SK-N-SH treated with all-trans-retinoic acid at 6 μM for 48 hours (cell line): Measurements from ENCODE around the gene PTPRT.
"Not testable (repeated sequence)": the region's sequence is repeated elsewhere in the genome, so short reads cannot be mapped to it uniquely, and the experiment has no call there.

Experiments
- ATAC-seq: fragments of 200-7000 bp; cut with Tn5 transposase; 3 replicates; pipeline ENCODE4 v1.9.1; 2020; ENCODE audit warnings: mild to moderate bottlenecking, moderate library complexity
- ARNTL ChIP-seq: fragments of 450-650 bp; formaldehyde crosslinking; IDR thresholded peaks from 2 replicates; pipeline ENCODE4 v1.5.0; 2020; ENCODE audit warnings: low read depth, mild to moderate bottlenecking, moderate library complexity, borderline replicate concordance
- BACH2 ChIP-seq: fragments of 250-450 bp; sonication (Bioruptor Pico); IDR thresholded peaks from 2 replicates; pipeline ENCODE4 v1.9.0; 2021; ENCODE audit warnings: mild to moderate bottlenecking, borderline replicate concordance
- CSDC2 ChIP-seq: fragments of 250-450 bp; sonication (Bioruptor Pico); IDR thresholded peaks from 2 replicates; pipeline ENCODE4 v1.5.0; 2020; ENCODE audit warnings: mild to moderate bottlenecking, moderate library complexity
- ESRRG ChIP-seq: fragments of 250-450 bp; sonication (Bioruptor Pico); IDR thresholded peaks from 2 replicates; pipeline ENCODE4 v1.6.1; 2021; ENCODE audit warnings: mild to moderate bottlenecking
- GLIS3 ChIP-seq: fragments of 250-450 bp; sonication (Bioruptor Pico); IDR thresholded peaks from 2 replicates; pipeline ENCODE4 v1.5.0; 2020; ENCODE audit warnings: mild to moderate bottlenecking, moderate library complexity
- ISL1 ChIP-seq: fragments of 250-450 bp; sonication (Bioruptor Pico); IDR thresholded peaks from 2 replicates; pipeline ENCODE4 v2.1.2; 2022; ENCODE audit warnings: mild to moderate bottlenecking, moderate library complexity
- OSR1 ChIP-seq: fragments of 250-450 bp; sonication (Bioruptor Pico); IDR thresholded peaks from 2 replicates; pipeline ENCODE4 v1.8.0; 2022; ENCODE audit warnings: moderate library complexity, mild to moderate bottlenecking, inconsistent platforms
- PPARA ChIP-seq: fragments of 250-450 bp; sonication (Bioruptor Pico); IDR thresholded peaks from 2 replicates; pipeline ENCODE4 v1.5.0; 2020; ENCODE audit warnings: mild to moderate bottlenecking, borderline replicate concordance
- RARB ChIP-seq: fragments of 250-450 bp; sonication (Bioruptor Pico); IDR thresholded peaks from 2 replicates; pipeline ENCODE4 v1.8.0; 2021; ENCODE audit warnings: mild to moderate bottlenecking, moderate library complexity
- SNAI2 ChIP-seq: fragments of 250-450 bp; sonication (Bioruptor Pico); IDR thresholded peaks from 2 replicates; pipeline ENCODE4 v1.5.0; 2020; ENCODE audit warnings: mild to moderate bottlenecking, moderate library complexity
- TCF4 ChIP-seq: fragments of 250-450 bp; sonication (Bioruptor Pico); IDR thresholded peaks from 2 replicates; pipeline ENCODE4 v1.8.0; 2021; ENCODE audit warnings: mild to moderate bottlenecking, moderate library complexity, borderline replicate concordance
- TOX ChIP-seq: fragments of 250-450 bp; sonication (Bioruptor Pico); IDR thresholded peaks from 2 replicates; pipeline ENCODE4 v1.8.0; 2021; ENCODE audit warnings: mild to moderate bottlenecking, moderate library complexity, borderline replicate concordance
- ZC3H10 ChIP-seq: fragments of 250-450 bp; sonication (Bioruptor Pico); IDR thresholded peaks from 2 replicates; pipeline ENCODE4 v1.5.1; 2021; ENCODE audit warnings: mild to moderate bottlenecking, moderate library complexity
- ZFP3 ChIP-seq: fragments of 250-450 bp; sonication (Bioruptor Pico); IDR thresholded peaks from 2 replicates; pipeline ENCODE4 v1.5.0; 2020; ENCODE audit warnings: mild to moderate bottlenecking, moderate library complexity
- ZFP30 ChIP-seq: fragments of 450-650 bp; formaldehyde crosslinking; IDR thresholded peaks from 2 replicates; pipeline ENCODE4 v1.5.0; 2022; ENCODE audit warnings: mild to moderate bottlenecking, moderate library complexity
- ZNF565 ChIP-seq: fragments of 450-650 bp; formaldehyde crosslinking; conservative IDR thresholded peaks from 2 replicates; pipeline ENCODE4 v1.5.0; 2020; ENCODE audit warnings: low read depth, mild to moderate bottlenecking, moderate library complexity
- ZNF8 ChIP-seq: fragments of 450-650 bp; formaldehyde crosslinking; IDR thresholded peaks from 2 replicates; pipeline ENCODE4 v1.5.0; 2020; ENCODE audit warnings: mild to moderate bottlenecking, moderate library complexity
- TF ChIP-seq, protein P1 (sequence below): fragments of 250-450 bp; sonication (Bioruptor Pico); IDR thresholded peaks from 2 replicates; pipeline ENCODE4 v1.5.1; 2021; ENCODE audit warnings: mild to moderate bottlenecking, moderate library complexity
- TF ChIP-seq, protein P2 (sequence below): fragments of 250-450 bp; sonication (Bioruptor Pico); IDR thresholded peaks from 2 replicates; pipeline ENCODE4 v1.5.1; 2020; ENCODE audit warnings: low read depth, mild to moderate bottlenecking, moderate library complexity
- TF ChIP-seq, protein P3 (sequence below): fragments of 250-450 bp; sonication (Bioruptor Pico); IDR thresholded peaks from 2 replicates; pipeline ENCODE4 v1.5.0; 2020; ENCODE audit warnings: mild to moderate bottlenecking, moderate library complexity
- TF ChIP-seq, protein P4 (sequence below): fragments of 250-450 bp; sonication (Bioruptor Pico); IDR thresholded peaks from 2 replicates; pipeline ENCODE4 v1.8.0; 2021; ENCODE audit warnings: low read depth, mild to moderate bottlenecking, moderate library complexity, borderline replicate concordance

The PTPRT gene

DNA sequence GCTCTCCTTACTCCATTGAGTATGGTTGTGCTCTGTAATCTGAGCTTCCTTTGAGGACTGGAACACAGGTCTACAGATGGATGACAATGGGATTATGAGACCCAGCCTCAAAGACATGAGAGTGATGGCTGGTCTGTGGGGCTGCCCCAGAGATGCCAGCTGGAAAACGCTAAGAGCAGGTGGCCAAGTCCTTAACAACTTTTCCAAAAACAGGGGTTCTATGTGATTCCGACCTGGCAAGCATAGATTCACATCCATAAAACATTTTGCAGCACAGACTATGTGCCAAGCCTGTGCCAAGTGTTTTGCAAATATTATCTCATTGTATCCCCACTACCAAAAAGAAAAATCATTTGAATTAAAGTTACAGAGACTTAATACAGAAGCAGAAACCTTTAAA, 270.4 kb downstream of the PTPRT start:
- ATAC-seq = no peak
- TF ChIP-seq ESRRG (CRISPR knock-in tag) = no peak
- TF ChIP-seq RARB (CRISPR knock-in tag) = no peak
- no peak for TF ChIP-seq CSDC2 (CRISPR knock-in tag)
- TF ChIP-seq, protein P1, sequence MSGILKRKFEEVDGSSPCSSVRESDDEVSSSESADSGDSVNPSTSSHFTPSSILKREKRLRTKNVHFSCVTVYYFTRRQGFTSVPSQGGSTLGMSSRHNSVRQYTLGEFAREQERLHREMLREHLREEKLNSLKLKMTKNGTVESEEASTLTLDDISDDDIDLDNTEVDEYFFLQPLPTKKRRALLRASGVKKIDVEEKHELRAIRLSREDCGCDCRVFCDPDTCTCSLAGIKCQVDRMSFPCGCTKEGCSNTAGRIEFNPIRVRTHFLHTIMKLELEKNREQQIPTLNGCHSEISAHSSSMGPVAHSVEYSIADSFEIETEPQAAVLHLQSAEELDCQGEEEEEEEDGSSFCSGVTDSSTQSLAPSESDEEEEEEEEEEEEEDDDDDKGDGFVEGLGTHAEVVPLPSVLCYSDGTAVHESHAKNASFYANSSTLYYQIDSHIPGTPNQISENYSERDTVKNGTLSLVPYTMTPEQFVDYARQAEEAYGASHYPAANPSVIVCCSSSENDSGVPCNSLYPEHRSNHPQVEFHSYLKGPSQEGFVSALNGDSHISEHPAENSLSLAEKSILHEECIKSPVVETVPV = no peak

DNA sequence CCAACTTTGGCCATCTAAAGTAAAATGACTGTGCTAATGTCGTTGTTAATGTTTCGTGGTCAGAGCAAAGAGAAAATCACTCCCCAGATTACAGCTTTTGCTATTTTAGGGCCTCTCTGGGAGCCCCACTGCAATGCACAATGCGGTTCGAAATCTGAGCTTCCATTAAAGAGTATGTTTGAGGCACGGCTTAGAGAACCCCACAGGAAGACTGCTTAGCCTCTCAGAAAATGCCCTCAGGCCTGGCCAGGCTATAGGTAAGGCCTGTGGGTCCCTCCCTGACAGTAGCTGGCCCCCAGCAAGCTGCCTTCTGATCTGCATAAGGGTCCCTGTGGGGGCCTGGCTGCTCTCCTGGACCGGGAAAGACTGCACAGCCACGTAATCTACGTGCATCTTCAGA, 274.6 kb downstream of the PTPRT start:
- ATAC-seq = no peak

DNA sequence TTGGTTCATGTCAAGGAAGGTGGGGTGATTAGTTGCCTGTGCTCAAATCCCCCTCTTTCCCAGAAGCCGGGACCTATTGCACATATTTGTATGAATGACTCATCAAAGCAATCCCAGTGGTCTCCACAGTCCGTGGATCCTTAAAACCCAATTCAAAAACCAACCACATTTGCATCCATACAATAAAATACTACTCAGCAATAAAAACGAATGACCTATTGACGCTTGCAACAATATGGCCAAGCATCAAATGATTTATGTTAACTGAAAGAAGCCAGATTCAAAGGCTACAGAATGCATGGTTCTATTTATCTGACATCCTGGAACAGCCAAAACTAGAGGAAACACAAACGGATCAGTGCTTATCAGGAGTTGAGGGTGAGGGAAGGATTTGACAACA, 275.4 kb downstream of the PTPRT start:
- TF ChIP-seq, protein P2, sequence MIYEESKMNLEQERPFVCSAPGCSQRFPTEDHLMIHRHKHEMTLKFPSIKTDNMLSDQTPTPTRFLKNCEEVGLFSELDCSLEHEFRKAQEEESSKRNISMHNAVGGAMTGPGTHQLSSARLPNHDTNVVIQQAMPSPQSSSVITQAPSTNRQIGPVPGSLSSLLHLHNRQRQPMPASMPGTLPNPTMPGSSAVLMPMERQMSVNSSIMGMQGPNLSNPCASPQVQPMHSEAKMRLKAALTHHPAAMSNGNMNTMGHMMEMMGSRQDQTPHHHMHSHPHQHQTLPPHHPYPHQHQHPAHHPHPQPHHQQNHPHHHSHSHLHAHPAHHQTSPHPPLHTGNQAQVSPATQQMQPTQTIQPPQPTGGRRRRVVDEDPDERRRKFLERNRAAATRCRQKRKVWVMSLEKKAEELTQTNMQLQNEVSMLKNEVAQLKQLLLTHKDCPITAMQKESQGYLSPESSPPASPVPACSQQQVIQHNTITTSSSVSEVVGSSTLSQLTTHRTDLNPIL (CRISPR knock-in tag) = no peak
- TF ChIP-seq BACH2 (CRISPR knock-in tag) (no peak), OSR1 (CRISPR knock-in tag) (no peak), RARB (CRISPR knock-in tag) (no peak), ISL1 (CRISPR knock-in tag) (no peak), CSDC2 (CRISPR knock-in tag) (no peak), TOX (CRISPR knock-in tag) (no peak), SNAI2 (CRISPR knock-in tag) (no peak), ZC3H10 (no peak), ZFP3 (CRISPR knock-in tag) (no peak), TCF4 (no peak), ZFP30 (no peak)
- TF ChIP-seq, protein P3, sequence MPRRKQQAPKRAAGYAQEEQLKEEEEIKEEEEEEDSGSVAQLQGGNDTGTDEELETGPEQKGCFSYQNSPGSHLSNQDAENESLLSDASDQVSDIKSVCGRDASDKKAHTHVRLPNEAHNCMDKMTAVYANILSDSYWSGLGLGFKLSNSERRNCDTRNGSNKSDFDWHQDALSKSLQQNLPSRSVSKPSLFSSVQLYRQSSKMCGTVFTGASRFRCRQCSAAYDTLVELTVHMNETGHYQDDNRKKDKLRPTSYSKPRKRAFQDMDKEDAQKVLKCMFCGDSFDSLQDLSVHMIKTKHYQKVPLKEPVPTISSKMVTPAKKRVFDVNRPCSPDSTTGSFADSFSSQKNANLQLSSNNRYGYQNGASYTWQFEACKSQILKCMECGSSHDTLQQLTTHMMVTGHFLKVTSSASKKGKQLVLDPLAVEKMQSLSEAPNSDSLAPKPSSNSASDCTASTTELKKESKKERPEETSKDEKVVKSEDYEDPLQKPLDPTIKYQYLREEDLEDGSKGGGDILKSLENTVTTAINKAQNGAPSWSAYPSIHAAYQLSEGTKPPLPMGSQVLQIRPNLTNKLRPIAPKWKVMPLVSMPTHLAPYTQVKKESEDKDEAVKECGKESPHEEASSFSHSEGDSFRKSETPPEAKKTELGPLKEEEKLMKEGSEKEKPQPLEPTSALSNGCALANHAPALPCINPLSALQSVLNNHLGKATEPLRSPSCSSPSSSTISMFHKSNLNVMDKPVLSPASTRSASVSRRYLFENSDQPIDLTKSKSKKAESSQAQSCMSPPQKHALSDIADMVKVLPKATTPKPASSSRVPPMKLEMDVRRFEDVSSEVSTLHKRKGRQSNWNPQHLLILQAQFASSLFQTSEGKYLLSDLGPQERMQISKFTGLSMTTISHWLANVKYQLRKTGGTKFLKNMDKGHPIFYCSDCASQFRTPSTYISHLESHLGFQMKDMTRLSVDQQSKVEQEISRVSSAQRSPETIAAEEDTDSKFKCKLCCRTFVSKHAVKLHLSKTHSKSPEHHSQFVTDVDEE (CRISPR knock-in tag) = no peak
- ATAC-seq = no peak

More for the DNA sequence above, 274.6 kb downstream of the PTPRT start:
- TF ChIP-seq, protein P4, sequence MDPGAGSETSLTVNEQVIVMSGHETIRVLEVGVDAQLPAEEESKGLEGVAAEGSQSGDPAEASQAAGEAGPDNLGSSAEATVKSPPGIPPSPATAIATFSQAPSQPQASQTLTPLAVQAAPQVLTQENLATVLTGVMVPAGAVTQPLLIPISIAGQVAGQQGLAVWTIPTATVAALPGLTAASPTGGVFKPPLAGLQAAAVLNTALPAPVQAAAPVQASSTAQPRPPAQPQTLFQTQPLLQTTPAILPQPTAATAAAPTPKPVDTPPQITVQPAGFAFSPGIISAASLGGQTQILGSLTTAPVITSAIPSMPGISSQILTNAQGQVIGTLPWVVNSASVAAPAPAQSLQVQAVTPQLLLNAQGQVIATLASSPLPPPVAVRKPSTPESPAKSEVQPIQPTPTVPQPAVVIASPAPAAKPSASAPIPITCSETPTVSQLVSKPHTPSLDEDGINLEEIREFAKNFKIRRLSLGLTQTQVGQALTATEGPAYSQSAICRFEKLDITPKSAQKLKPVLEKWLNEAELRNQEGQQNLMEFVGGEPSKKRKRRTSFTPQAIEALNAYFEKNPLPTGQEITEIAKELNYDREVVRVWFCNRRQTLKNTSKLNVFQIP = no peak
- TF ChIP-seq OSR1 (CRISPR knock-in tag) (no peak), ARNTL (CRISPR knock-in tag) (no peak), GLIS3 (no peak), ZNF565 (no peak), ZFP3 (CRISPR knock-in tag) (no peak), TCF4 (no peak), RARB (CRISPR knock-in tag) (no peak), SNAI2 (CRISPR knock-in tag) (no peak), PPARA (no peak), CSDC2 (CRISPR knock-in tag) (no peak), ZNF8 (CRISPR knock-in tag) (no peak), ZFP30 (no peak), ESRRG (CRISPR knock-in tag) (no peak), ISL1 (CRISPR knock-in tag) (no peak), ZC3H10 (no peak)
- TF ChIP-seq, protein P1 = no peak
- TF ChIP-seq, protein P3 (CRISPR knock-in tag) = no peak

DNA sequence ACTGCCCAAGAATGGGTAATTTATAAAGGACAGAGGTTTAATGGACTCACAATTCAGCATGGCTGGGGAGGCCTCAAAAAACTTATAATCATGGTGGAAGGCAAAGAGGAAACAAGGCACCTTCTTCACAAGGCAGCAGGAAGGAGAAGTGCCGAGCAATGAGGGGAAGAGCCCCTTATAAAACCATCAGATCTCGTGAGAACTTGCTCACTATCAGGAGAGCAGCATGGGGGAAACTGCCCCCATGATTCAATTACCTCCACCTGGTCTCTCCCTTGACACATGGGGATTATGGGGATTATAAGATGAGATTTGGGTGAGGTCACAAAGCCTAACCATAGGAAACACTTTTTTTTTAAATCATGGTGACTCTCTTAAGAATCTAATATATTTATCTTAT, 278.9 kb downstream of the PTPRT start:
- ATAC-seq = not testable (repeated sequence)
